ENCODE results near the gene CRTC2. TPM values are rescaled to one million over a fixed set of nuclear protein-coding genes. Genes with fewer than 3 reads are reported as not detected.

Gene CRTC2
- total and polyA plus RNA-seq, 9 of the 15 experiments (the other 6 are each of a cell fraction or from before 2014, with no cell fraction given): 2.7 to 26.4 (median 10.2) TPM

GRCh38 chr1:153973525-153973924 is 15.1 kb upstream of the CRTC2 start:
- H3K79me2 ChIP-seq (ENCODE audit: control insufficient read depth, insufficient read depth, low read length): peaks cover 36% of the 10 kb centered on the region
- H3K4me3 ChIP-seq: no peak overlapping the region
- FAIRE-seq (no peak), ATAC-seq (no peak), DNase-seq (ENCODE audit: extremely low read depth in 1 of 4, low spot score in 3 of 4) (no peak)
- H3K9me1 ChIP-seq (ENCODE audit: control insufficient read depth, insufficient read depth, low read length): no peaks in the 10 kb centered on the region
- POLR2A ChIA-PET: interaction anchor here (0.6 to 7.1 kb wide), 7 partner anchors 10 to 458 kb away, joined by 3 to 37 read pairs (median 6); partner anchors contain the start of genes CRTC2, RAB13, RPS27 and SLC39A1
- no peak overlapping the region for H3K27ac ChIP-seq (ENCODE audit: extremely low read depth, low read depth, low read length)
- H3K4me2 ChIP-seq (ENCODE audit: insufficient read depth, low read length): no peak overlapping the region
- no peak overlapping the region for H2AFZ ChIP-seq (ENCODE audit: low read depth, low read length)
- no peaks in the 10 kb centered on the region for H4K20me1 ChIP-seq (replicated peaks; ENCODE audit: control insufficient read depth, insufficient read depth, low read length)
- no peaks in the 10 kb centered on the region for H3K9me3 ChIP-seq (replicated peaks; ENCODE audit: control insufficient read depth, insufficient read depth, low read depth, low read length)
- 59% methylated on average over 7 of the region's 7 CpGs for WGBS (ENCODE audit: insufficient coverage, low coverage, missing lambda C conversion rate)
- H3K27me3 ChIP-seq (ENCODE audit: control insufficient read depth in 2 of 2, insufficient read depth in 2 of 2, low read length in 2 of 2): no peaks in the 10 kb centered on the region
- BruUV-seq (replicated peaks): no TSS peak
- H3K9ac ChIP-seq (ENCODE audit: insufficient read depth in 1 of 2, low read depth in 2 of 2, low read length in 2 of 2): peak overlapping the region in 1 of 2 experiments; percentile 23; a peak in 1 of 4 replicates
- H3K4me1 ChIP-seq (replicated peaks in 1 of 2; ENCODE audit: control insufficient read depth in 2 of 2, insufficient read depth in 2 of 2, low read length in 2 of 2): peaks cover 9 to 14% of the 10 kb centered on the region in 2 experiments
- peaks cover 36% of the 10 kb centered on the region for H3K36me3 ChIP-seq (ENCODE audit: control insufficient read depth, insufficient read depth, low read length)
- CTCF ChIA-PET (ENCODE audit: low intra/inter-chr PET ratio): no interaction called here
- intact Hi-C loops (cut with micrococcal nuclease): no loop called here
- in situ Hi-C loops (cut with MboI): no loop called here
- TF ChIP-seq HMG20A (CRISPR knock-in tag; conservative IDR thresholded peaks at IDR 0.05) (no peak), ZNF561 (CRISPR knock-in tag; conservative IDR thresholded peaks at IDR 0.05) (no peak), POLR2A (conservative IDR thresholded peaks at IDR 0.05) (peak; percentile 58), ZNF224 (CRISPR knock-in tag; IDR thresholded peaks at IDR 0.05) (no peak), E2F5 (CRISPR knock-in tag; IDR thresholded peaks at IDR 0.05) (no peak), ZNF41 (CRISPR knock-in tag; conservative IDR thresholded peaks at IDR 0.05) (no peak), ZFP1 (CRISPR knock-in tag; IDR thresholded peaks at IDR 0.05) (no peak), KDM5B (IDR thresholded peaks at IDR 0.05; ENCODE audit: insufficient replicate concordance, low read depth, low read length) (peak; percentile 3), ZNF592 (IDR thresholded peaks at IDR 0.05) (no peak), DNMT1 (IDR thresholded peaks at IDR 0.05) (no peak), ZNF766 (CRISPR knock-in tag; conservative IDR thresholded peaks at IDR 0.05) (no peak), ZKSCAN3 (CRISPR knock-in tag; IDR thresholded peaks at IDR 0.05) (no peak)
- TF ChIP-seq, protein P1, sequence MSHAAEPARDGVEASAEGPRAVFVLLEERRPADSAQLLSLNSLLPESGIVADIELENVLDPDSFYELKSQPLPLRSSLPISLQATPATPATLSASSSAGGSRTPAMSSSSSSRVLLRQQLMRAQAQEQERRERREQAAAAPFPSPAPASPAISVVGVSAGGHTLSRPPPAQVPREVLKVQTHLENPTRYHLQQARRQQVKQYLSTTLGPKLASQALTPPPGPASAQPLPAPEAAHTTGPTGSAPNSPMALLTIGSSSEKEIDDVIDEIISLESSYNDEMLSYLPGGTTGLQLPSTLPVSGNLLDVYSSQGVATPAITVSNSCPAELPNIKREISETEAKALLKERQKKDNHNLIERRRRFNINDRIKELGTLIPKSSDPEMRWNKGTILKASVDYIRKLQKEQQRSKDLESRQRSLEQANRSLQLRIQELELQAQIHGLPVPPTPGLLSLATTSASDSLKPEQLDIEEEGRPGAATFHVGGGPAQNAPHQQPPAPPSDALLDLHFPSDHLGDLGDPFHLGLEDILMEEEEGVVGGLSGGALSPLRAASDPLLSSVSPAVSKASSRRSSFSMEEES (CRISPR knock-in tag; IDR thresholded peaks at IDR 0.05): no peak
- TF ChIP-seq, protein P2, sequence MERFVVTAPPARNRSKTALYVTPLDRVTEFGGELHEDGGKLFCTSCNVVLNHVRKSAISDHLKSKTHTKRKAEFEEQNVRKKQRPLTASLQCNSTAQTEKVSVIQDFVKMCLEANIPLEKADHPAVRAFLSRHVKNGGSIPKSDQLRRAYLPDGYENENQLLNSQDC (CRISPR knock-in tag; IDR thresholded peaks at IDR 0.05): no peak
- TF ChIP-seq, protein P3, sequence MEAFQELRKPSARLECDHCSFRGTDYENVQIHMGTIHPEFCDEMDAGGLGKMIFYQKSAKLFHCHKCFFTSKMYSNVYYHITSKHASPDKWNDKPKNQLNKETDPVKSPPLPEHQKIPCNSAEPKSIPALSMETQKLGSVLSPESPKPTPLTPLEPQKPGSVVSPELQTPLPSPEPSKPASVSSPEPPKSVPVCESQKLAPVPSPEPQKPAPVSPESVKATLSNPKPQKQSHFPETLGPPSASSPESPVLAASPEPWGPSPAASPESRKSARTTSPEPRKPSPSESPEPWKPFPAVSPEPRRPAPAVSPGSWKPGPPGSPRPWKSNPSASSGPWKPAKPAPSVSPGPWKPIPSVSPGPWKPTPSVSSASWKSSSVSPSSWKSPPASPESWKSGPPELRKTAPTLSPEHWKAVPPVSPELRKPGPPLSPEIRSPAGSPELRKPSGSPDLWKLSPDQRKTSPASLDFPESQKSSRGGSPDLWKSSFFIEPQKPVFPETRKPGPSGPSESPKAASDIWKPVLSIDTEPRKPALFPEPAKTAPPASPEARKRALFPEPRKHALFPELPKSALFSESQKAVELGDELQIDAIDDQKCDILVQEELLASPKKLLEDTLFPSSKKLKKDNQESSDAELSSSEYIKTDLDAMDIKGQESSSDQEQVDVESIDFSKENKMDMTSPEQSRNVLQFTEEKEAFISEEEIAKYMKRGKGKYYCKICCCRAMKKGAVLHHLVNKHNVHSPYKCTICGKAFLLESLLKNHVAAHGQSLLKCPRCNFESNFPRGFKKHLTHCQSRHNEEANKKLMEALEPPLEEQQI (IDR thresholded peaks at IDR 0.05): no peak

All from K562 (cell line).